GM21390 (cell line): ENCODE results near the gene ZNF532.
A peak's percentile ranks its signal among the peaks of the same experiment; 100 is the strongest.

ENCODE experiments used
- ATAC-seq: cut with Tn5 transposase; IDR thresholded peaks from one replicate; pipeline ENCODE4 v1.9.1; 2021; ENCODE audit not compliant: unreplicated experiment

The ZNF532 gene

GRCh38 chr18:58941426-58942099, 76.9 kb downstream of the ZNF532 start:
- no peak for ATAC-seq

- ATAC-seq, result no peak
These were observed 79.2 kb downstream of the ZNF532 start for GRCh38 chr18:58943896-58944295.

- ATAC-seq, result peak; percentile 39
These were observed 82.6 kb downstream of the ZNF532 start for GRCh38 chr18:58947136-58947732.

GRCh38 chr18:58949031-58949430, 84.4 kb downstream of the ZNF532 start:
- ATAC-seq, result no peak

- no peak for ATAC-seq
These were observed 87.5 kb downstream of the ZNF532 start for GRCh38 chr18:58951986-58952702.

GRCh38 chr18:58952858-58953257, 88.2 kb downstream of the ZNF532 start:
- no peak for ATAC-seq

GRCh38 chr18:58953627-58954026, 89.0 kb downstream of the ZNF532 start:
- no peak for ATAC-seq

GRCh38 chr18:58955001-58955400, 90.3 kb downstream of the ZNF532 start:
- ATAC-seq, result no peak

GRCh38 chr18:58955738-58956137, 91.1 kb downstream of the ZNF532 start:
- ATAC-seq, result no peak

GRCh38 chr18:58958628-58959027, 94.0 kb downstream of the ZNF532 start:
- no peak for ATAC-seq

GRCh38 chr18:58960508-58960907, 95.8 kb downstream of the ZNF532 start:
- ATAC-seq, result no peak

GRCh38 chr18:58960946-58961722, 96.5 kb downstream of the ZNF532 start:
- no peak for ATAC-seq

GRCh38 chr18:58962336-58962735, 97.7 kb downstream of the ZNF532 start:
- ATAC-seq, result no peak

- no peak for ATAC-seq
These were observed 100.8 kb downstream of the ZNF532 start for GRCh38 chr18:58965291-58966004.

- no peak for ATAC-seq
These were observed 101.5 kb downstream of the ZNF532 start for GRCh38 chr18:58966005-58966677.

GRCh38 chr18:58966704-58967103, 102.0 kb downstream of the ZNF532 start:
- ATAC-seq, result no peak

GRCh38 chr18:58967751-58968254, 103.1 kb downstream of the ZNF532 start:
- no peak for ATAC-seq

GRCh38 chr18:58970943-58971790, 106.5 kb downstream of the ZNF532 start:
- peak; percentile 83 for ATAC-seq

- ATAC-seq, result no peak
These were observed 110.6 kb downstream of the ZNF532 start for GRCh38 chr18:58975296-58975695.
